HCT116 (cell line): ENCODE results near the gene TOM1L1. TPM values are rescaled to one million over a fixed set of nuclear protein-coding genes. Genes with fewer than 3 reads are reported as not detected.

ENCODE experiments used
- ATAC-seq: fragments of 200-7000 bp; cut with Tn5 transposase; 2 replicates; pipeline ENCODE4 v1.9.1; 2020; ENCODE audit warnings: mild to moderate bottlenecking, moderate library complexity
- BruUV-seq: library from RNA; stranded (reverse); fragments of 400-500 nt; replicated peaks from 2 replicates; lab custom pipeline; 2021; lab: Mats Ljungman, UMichigan
- CTCF ChIA-PET: fragments of 300-600 bp; sonication (Branson Sonifier 250); formaldehyde crosslinking; loops from one replicate; lab custom pipeline; 2021; ENCODE audit warnings: antibody characterized with exemption; lab: Charles Lee
- POLR2A ChIA-PET: fragments of 300-600, 350-600 bp; sonication (Branson Sonifier 250); formaldehyde crosslinking; loops from one replicate; lab custom pipeline; 2021; ENCODE audit warnings: antibody characterized with exemption; lab: Charles Lee
- RAD21 ChIA-PET, 2 experiments: fragments of 300-600 bp; sonication (Branson Sonifier 250); formaldehyde crosslinking; loops; one replicate each; lab custom pipeline; 2023; ENCODE audit warnings: low total read pairs in 2 of 2; ENCODE audit not compliant: uncharacterized antibody in 2 of 2, unreplicated experiment in 2 of 2, low non-redundant PET in 1 of 2; lab: Charles Lee
- DNase-seq: peaks from one replicate; pipeline ENCODE4 v3.0.0-alpha.2; 2010; ENCODE audit warnings: low read depth, low spot score
- H2AFZ ChIP-seq: fragments of 200-600 bp; shearing (Covaris generic), sonication (generic); 2 replicates; pipeline ENCODE4 v1.6.1; 2017; ENCODE audit warnings: low read depth, mixed run types, mixed read lengths, antibody characterized with exemption, low read length; ENCODE audit not compliant: poor library complexity, severe bottlenecking
- H3K27ac ChIP-seq: 2 replicates; pipeline ENCODE4 v1.5.1; 2012; ENCODE audit warnings: low read depth, low read length
- H3K27me3 ChIP-seq: fragments of 200-600 bp; sonication (generic); 2 replicates; pipeline ENCODE4 v1.6.1; 2016; ENCODE audit warnings: mixed run types, low read length, mixed read lengths; ENCODE audit not compliant: insufficient read depth
- H3K36me3 ChIP-seq, 2 experiments: fragments of 200-500 bp in 1 of 2; fragments of 200-600 bp in 1 of 2; sonication (Bioruptor generic) in 1 of 2; sonication (generic) in 1 of 2; 2 replicates each; pipeline versions ENCODE4 v1.5.1 to v1.6.1; 2014 to 2016; ENCODE audit warnings: low read length in 2 of 2, inconsistent platforms in 1 of 2, mixed read lengths in 1 of 2, mixed run types in 1 of 2; ENCODE audit not compliant: insufficient read depth in 2 of 2, control insufficient read depth in 1 of 2
- H3K4me1 ChIP-seq, 2 experiments: fragments of 200-600 bp in 1 of 2; sonication (generic) in 1 of 2; 2 replicates each; pipeline versions ENCODE4 v1.5.1 to v1.6.1; 2012 to 2017; ENCODE audit warnings: low read length in 2 of 2, inconsistent platforms in 1 of 2, mild to moderate bottlenecking in 1 of 2, mixed read lengths in 1 of 2, mixed run types in 1 of 2, moderate library complexity in 1 of 2; ENCODE audit not compliant: insufficient read depth in 2 of 2, control insufficient read depth in 1 of 2
- H3K4me2 ChIP-seq: fragments of 200-600 bp; sonication (generic); 2 replicates; pipeline ENCODE4 v1.6.1; 2017; ENCODE audit warnings: mixed run types, low read length, mixed read lengths
- H3K4me3 ChIP-seq, 2 experiments: fragments of 200-600 bp in 1 of 2; sonication (generic) in 1 of 2; replicated peaks in 1 of 2; 2 replicates each; pipeline ENCODE4 v1.5.1; 2011 to 2016; ENCODE audit warnings: low read length in 2 of 2, control low read depth in 1 of 2, low read depth in 1 of 2, mild to moderate bottlenecking in 1 of 2, mixed read lengths in 1 of 2, mixed run types in 1 of 2
- H3K79me2 ChIP-seq: fragments of 200-600 bp; sonication (generic); 2 replicates; pipeline ENCODE4 v1.6.1; 2017; ENCODE audit warnings: mild to moderate bottlenecking, mixed run types, low read length, moderate library complexity, mixed read lengths; ENCODE audit not compliant: insufficient read depth
- H3K9ac ChIP-seq: fragments of 200-600 bp; sonication (generic); 2 replicates; pipeline ENCODE4 v1.6.1; 2016; ENCODE audit warnings: low read length, mixed read lengths
- H3K9me2 ChIP-seq: fragments of 200-600 bp; sonication (generic), shearing (Covaris generic); 2 replicates; pipeline ENCODE4 v1.6.1; 2017; ENCODE audit warnings: mixed run types, mild to moderate bottlenecking, moderate library complexity; ENCODE audit not compliant: insufficient read depth
- H3K9me3 ChIP-seq, 2 experiments: fragments of 200-500 bp in 1 of 2; fragments of 200-600 bp in 1 of 2; sonication (Bioruptor generic) in 1 of 2; sonication (generic) in 1 of 2; 2 replicates each; pipeline ENCODE4 v1.6.1; 2014 to 2017; ENCODE audit warnings: low read length in 2 of 2, mixed read lengths in 2 of 2, inconsistent platforms in 1 of 2, low read depth in 1 of 2, mild to moderate bottlenecking in 1 of 2, mixed run types in 1 of 2, moderate library complexity in 1 of 2; ENCODE audit not compliant: control insufficient read depth in 1 of 2, insufficient read depth in 1 of 2
- H4K20me1 ChIP-seq: fragments of 200-600 bp; sonication (generic), shearing (Covaris generic); 2 replicates; pipeline ENCODE4 v1.6.1; 2017; ENCODE audit warnings: mixed run types, mild to moderate bottlenecking, moderate library complexity; ENCODE audit not compliant: insufficient read depth
- CBX3 ChIP-seq: IDR thresholded peaks from 2 replicates; pipeline ENCODE4 v1.6.1; 2012; ENCODE audit warnings: low read depth
- CEBPB ChIP-seq: IDR thresholded peaks from 2 replicates; pipeline ENCODE4 v1.6.1; 2012; ENCODE audit warnings: low read depth
- EGR1 ChIP-seq: IDR thresholded peaks from 2 replicates; pipeline ENCODE4 v1.6.1; 2012; ENCODE audit warnings: low read depth
- FOSL1 ChIP-seq: IDR thresholded peaks from 2 replicates; pipeline ENCODE4 v1.6.1; 2012; ENCODE audit warnings: low read depth
- POLR2A ChIP-seq: IDR thresholded peaks from 2 replicates; pipeline ENCODE4 v1.7.0; 2011; ENCODE audit warnings: borderline replicate concordance; ENCODE audit not compliant: insufficient read depth, insufficient read length; ENCODE audit errors: extremely low read depth
- SRF ChIP-seq: IDR thresholded peaks from 2 replicates; pipeline ENCODE4 v1.6.1; 2012; ENCODE audit warnings: low read depth
- TCF7L2 ChIP-seq: IDR thresholded peaks from 2 replicates; pipeline ENCODE4 v1.7.0; 2011; ENCODE audit warnings: borderline replicate concordance, inconsistent platforms; ENCODE audit not compliant: insufficient read depth, insufficient read length; ENCODE audit errors: extremely low read depth
- YY1 ChIP-seq: IDR thresholded peaks from 2 replicates; pipeline ENCODE4 v1.6.1; 2011; ENCODE audit warnings: low read length, low read depth, moderate library complexity, mild to moderate bottlenecking; ENCODE audit not compliant: insufficient replicate concordance; ENCODE audit errors: extremely low read depth
- ZFX ChIP-seq: fragments of 450-650 bp; IDR thresholded peaks from 2 replicates; pipeline ENCODE4 v1.6.1; 2017
- ZNF274 ChIP-seq: fragments of 200-500 bp; sonication (Bioruptor generic); IDR thresholded peaks from 2 replicates; pipeline ENCODE4 v1.6.1; 2014; ENCODE audit warnings: mild to moderate bottlenecking, low read depth, low read length, inconsistent platforms
- intact Hi-C: fragments of 100-400 bp; cut with micrococcal nuclease; formaldehyde crosslinking; loops from 2 replicates; pipeline ENCODE4 v1.10.0; 2022
- total RNA-seq: library from RNA; stranded (reverse); gene quantifications from one replicate; pipeline ENCODE4 v1.2.1, GENCODE V29; 2021; ENCODE audit not compliant: unreplicated experiment
- TF ChIP-seq, protein P1 (sequence below): IDR thresholded peaks from 2 replicates; pipeline ENCODE4 v1.6.1; 2012
- TF ChIP-seq, protein P2 (sequence below): IDR thresholded peaks from 2 replicates; pipeline ENCODE4 v1.6.1; 2012; ENCODE audit warnings: low read depth
- TF ChIP-seq, protein P3 (sequence below): IDR thresholded peaks from 2 replicates; pipeline ENCODE4 v1.6.1; 2011; ENCODE audit warnings: mild to moderate bottlenecking, low read length, moderate library complexity; ENCODE audit not compliant: insufficient replicate concordance; ENCODE audit errors: extremely low read depth
- TF ChIP-seq, protein P4 (sequence below), 3 experiments: fragments of 200-600 bp in 1 of 3; sonication (generic) in 1 of 3; IDR thresholded peaks in 2 of 3; conservative IDR thresholded peaks in 1 of 3; 2 replicates each; pipeline ENCODE4 v1.5.1; 2012 to 2017; ENCODE audit warnings: low read depth in 2 of 3, low read length in 2 of 3, antibody characterized with exemption in 1 of 3, borderline replicate concordance in 1 of 3, control low read depth in 1 of 3, mild to moderate bottlenecking in 1 of 3, mixed read lengths in 1 of 3, mixed run types in 1 of 3, moderate library complexity in 1 of 3; ENCODE audit not compliant: insufficient read depth in 1 of 3
- TF ChIP-seq, protein P5 (sequence below): IDR thresholded peaks from 2 replicates; pipeline ENCODE4 v1.6.1; 2012

The TOM1L1 gene
- total RNA-seq, 1 experiment from 2014 or later: 70.8 TPM

DNA sequence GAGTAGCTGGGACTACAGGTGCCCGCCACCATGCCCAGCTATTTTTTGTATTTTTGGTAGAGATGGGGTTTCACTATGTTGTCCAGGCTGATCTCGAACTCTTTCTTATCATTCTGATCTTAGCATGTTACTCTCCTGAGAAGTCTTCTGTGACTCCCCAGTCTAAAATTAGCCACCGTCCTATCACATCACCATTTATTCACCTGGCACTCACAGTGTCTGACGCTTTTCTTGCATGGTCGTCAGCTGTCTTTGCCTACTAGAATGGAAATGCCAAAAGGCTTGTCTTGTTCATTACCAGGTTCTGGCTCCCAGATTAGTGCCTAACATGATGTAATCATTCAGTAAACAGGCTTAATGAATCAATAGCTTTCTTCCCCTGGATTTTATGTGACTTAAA is 23.8 kb downstream of the TOM1L1 start:
- H3K27ac ChIP-seq: no peak overlapping the region
- POLR2A ChIA-PET: no interaction called here
- ATAC-seq (no peak), DNase-seq (no peak)
- H2AFZ ChIP-seq: no peak overlapping the region
- no peak for TF ChIP-seq FOSL1
- no peak for TF ChIP-seq SRF
- TF ChIP-seq CEBPB: no peak
- TF ChIP-seq CBX3: no peak
- TF ChIP-seq, protein P1, sequence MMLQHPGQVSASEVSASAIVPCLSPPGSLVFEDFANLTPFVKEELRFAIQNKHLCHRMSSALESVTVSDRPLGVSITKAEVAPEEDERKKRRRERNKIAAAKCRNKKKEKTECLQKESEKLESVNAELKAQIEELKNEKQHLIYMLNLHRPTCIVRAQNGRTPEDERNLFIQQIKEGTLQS: no peak
- TF ChIP-seq POLR2A: no peak
- no peak for TF ChIP-seq ZFX
- TF ChIP-seq, protein P2, sequence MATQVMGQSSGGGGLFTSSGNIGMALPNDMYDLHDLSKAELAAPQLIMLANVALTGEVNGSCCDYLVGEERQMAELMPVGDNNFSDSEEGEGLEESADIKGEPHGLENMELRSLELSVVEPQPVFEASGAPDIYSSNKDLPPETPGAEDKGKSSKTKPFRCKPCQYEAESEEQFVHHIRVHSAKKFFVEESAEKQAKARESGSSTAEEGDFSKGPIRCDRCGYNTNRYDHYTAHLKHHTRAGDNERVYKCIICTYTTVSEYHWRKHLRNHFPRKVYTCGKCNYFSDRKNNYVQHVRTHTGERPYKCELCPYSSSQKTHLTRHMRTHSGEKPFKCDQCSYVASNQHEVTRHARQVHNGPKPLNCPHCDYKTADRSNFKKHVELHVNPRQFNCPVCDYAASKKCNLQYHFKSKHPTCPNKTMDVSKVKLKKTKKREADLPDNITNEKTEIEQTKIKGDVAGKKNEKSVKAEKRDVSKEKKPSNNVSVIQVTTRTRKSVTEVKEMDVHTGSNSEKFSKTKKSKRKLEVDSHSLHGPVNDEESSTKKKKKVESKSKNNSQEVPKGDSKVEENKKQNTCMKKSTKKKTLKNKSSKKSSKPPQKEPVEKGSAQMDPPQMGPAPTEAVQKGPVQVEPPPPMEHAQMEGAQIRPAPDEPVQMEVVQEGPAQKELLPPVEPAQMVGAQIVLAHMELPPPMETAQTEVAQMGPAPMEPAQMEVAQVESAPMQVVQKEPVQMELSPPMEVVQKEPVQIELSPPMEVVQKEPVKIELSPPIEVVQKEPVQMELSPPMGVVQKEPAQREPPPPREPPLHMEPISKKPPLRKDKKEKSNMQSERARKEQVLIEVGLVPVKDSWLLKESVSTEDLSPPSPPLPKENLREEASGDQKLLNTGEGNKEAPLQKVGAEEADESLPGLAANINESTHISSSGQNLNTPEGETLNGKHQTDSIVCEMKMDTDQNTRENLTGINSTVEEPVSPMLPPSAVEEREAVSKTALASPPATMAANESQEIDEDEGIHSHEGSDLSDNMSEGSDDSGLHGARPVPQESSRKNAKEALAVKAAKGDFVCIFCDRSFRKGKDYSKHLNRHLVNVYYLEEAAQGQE: no peak
- TF ChIP-seq YY1: no peak
- no peak for TF ChIP-seq EGR1
- TF ChIP-seq, protein P3, sequence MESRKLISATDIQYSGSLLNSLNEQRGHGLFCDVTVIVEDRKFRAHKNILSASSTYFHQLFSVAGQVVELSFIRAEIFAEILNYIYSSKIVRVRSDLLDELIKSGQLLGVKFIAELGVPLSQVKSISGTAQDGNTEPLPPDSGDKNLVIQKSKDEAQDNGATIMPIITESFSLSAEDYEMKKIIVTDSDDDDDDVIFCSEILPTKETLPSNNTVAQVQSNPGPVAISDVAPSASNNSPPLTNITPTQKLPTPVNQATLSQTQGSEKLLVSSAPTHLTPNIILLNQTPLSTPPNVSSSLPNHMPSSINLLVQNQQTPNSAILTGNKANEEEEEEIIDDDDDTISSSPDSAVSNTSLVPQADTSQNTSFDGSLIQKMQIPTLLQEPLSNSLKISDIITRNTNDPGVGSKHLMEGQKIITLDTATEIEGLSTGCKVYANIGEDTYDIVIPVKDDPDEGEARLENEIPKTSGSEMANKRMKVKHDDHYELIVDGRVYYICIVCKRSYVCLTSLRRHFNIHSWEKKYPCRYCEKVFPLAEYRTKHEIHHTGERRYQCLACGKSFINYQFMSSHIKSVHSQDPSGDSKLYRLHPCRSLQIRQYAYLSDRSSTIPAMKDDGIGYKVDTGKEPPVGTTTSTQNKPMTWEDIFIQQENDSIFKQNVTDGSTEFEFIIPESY: no peak
- TF ChIP-seq, protein P4, sequence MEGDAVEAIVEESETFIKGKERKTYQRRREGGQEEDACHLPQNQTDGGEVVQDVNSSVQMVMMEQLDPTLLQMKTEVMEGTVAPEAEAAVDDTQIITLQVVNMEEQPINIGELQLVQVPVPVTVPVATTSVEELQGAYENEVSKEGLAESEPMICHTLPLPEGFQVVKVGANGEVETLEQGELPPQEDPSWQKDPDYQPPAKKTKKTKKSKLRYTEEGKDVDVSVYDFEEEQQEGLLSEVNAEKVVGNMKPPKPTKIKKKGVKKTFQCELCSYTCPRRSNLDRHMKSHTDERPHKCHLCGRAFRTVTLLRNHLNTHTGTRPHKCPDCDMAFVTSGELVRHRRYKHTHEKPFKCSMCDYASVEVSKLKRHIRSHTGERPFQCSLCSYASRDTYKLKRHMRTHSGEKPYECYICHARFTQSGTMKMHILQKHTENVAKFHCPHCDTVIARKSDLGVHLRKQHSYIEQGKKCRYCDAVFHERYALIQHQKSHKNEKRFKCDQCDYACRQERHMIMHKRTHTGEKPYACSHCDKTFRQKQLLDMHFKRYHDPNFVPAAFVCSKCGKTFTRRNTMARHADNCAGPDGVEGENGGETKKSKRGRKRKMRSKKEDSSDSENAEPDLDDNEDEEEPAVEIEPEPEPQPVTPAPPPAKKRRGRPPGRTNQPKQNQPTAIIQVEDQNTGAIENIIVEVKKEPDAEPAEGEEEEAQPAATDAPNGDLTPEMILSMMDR (IDR thresholded peaks at IDR 0.05 in 2 of 3, conservative IDR thresholded peaks at IDR 0.05 in 1 of 3; ENCODE audit: borderline replicate concordance in 1 of 3, insufficient read depth in 1 of 3, low read depth in 2 of 3, low read length in 2 of 3): no peak
- no peak for TF ChIP-seq ZNF274
- TF ChIP-seq, protein P5, sequence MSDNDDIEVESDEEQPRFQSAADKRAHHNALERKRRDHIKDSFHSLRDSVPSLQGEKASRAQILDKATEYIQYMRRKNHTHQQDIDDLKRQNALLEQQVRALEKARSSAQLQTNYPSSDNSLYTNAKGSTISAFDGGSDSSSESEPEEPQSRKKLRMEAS: no peak
- TF ChIP-seq TCF7L2: no peak
- no peak overlapping the region for H3K4me2 ChIP-seq
- H3K4me3 ChIP-seq: no peak overlapping the region
- CTCF ChIA-PET: no interaction called here
- H3K36me3 ChIP-seq: peaks cover 13 to 20% of the 10 kb centered on the region in 2 experiments; a peak in 3 of 4 replicates
- intact Hi-C loops: no loop called here
- BruUV-seq: no TSS peak
- no peaks in the 10 kb centered on the region for H3K4me1 ChIP-seq
- RAD21 ChIA-PET: no interaction called here
- H3K9me2 ChIP-seq: no peaks in the 10 kb centered on the region
- no peaks in the 10 kb centered on the region for H3K27me3 ChIP-seq
- H3K79me2 ChIP-seq: no peaks in the 10 kb centered on the region
- no peak overlapping the region for H3K9ac ChIP-seq
- no peaks in the 10 kb centered on the region for H3K9me3 ChIP-seq
- no peaks in the 10 kb centered on the region for H4K20me1 ChIP-seq
